B cell (primary cell): ENCODE data around the gene ZNF771. TPM values are rescaled to one million over a fixed set of nuclear protein-coding genes. Genes with fewer than 3 reads are reported as not detected.

Experiments
- ATAC-seq: fragments of 200-7000 bp; cut with Tn5 transposase; one replicate; pipeline ENCODE4 v1.10.0; 2021; ENCODE audit warnings: low read depth, mild to moderate bottlenecking, moderate number of reproducible peaks, moderate library complexity
- CTCF ChIA-PET: fragments of 350-600 bp; sonication (Branson Sonifier 250); formaldehyde crosslinking; loops from one replicate; lab custom pipeline; 2021; ENCODE audit warnings: antibody characterized with exemption, inconsistent platforms; lab: Charles Lee
- POLR2A ChIA-PET: fragments of 350-600 bp; sonication (Branson Sonifier 250); formaldehyde crosslinking; loops from one replicate; lab custom pipeline; 2021; ENCODE audit warnings: antibody characterized with exemption; lab: Charles Lee
- DNase-seq: peaks from one replicate; pipeline ENCODE4 v3.0.0; 2013
- H2AFZ ChIP-seq: 2 replicates; pipeline ENCODE4 v1.6.1; 2012; ENCODE audit warnings: mild to moderate bottlenecking, low read depth, low read length; ENCODE audit not compliant: insufficient read depth, poor library complexity, severe bottlenecking
- H3K27ac ChIP-seq, 2 donors: 1 replicate in 1 of 2; 2 replicates in 1 of 2; pipeline ENCODE4 v1.5.1; 2012 to 2013; ENCODE audit warnings: low read length in 2 of 2, mild to moderate bottlenecking in 2 of 2, moderate library complexity in 1 of 2
- H3K27me3 ChIP-seq, 4 experiments: fragments of 200-600 bp in 1 of 4; sonication (generic) in 1 of 4; replicated peaks in 1 of 4; 1 replicate in 2 of 4; 2 replicates in 2 of 4; pipeline versions ENCODE4 v1.6.1 to v1.7.0; 2013 to 2016; ENCODE audit warnings: low read length in 3 of 4, mild to moderate bottlenecking in 2 of 4, mixed read lengths in 1 of 4, moderate library complexity in 1 of 4; ENCODE audit not compliant: insufficient read depth in 4 of 4, control insufficient read depth in 3 of 4; ENCODE audit errors: control extremely low read depth in 1 of 4
- H3K36me3 ChIP-seq, 2 experiments: replicated peaks in 1 of 2; 1 replicate in 1 of 2; 2 replicates in 1 of 2; pipeline versions ENCODE4 v1.6.1 to v1.7.1; 2013; ENCODE audit warnings: low read length in 1 of 2; ENCODE audit not compliant: insufficient read depth in 2 of 2, control insufficient read depth in 1 of 2; ENCODE audit errors: control extremely low read depth in 1 of 2, extremely low read depth in 1 of 2
- H3K4me1 ChIP-seq, 2 donors: fragments of 200-600 bp in 1 of 2; sonication (generic) in 1 of 2; 1 replicate in 1 of 2; 2 replicates in 1 of 2; pipeline versions ENCODE4 v1.5.1 to v1.6.1; 2013 to 2017; ENCODE audit warnings: low read length in 2 of 2; ENCODE audit not compliant: control insufficient read depth in 2 of 2, insufficient read depth in 2 of 2
- H3K4me2 ChIP-seq: replicated peaks from 2 replicates; pipeline ENCODE3; 2012; ENCODE audit warnings: mild to moderate bottlenecking, low read depth, low read length; ENCODE audit not compliant: poor library complexity, severe bottlenecking
- H3K4me3 ChIP-seq, 5 experiments: fragments of 200-600 bp in 1 of 5; sonication (generic) in 1 of 5; 1 replicate in 3 of 5; 2 replicates in 2 of 5; pipeline versions ENCODE4 v1.5.1 to v1.7.0; 2011 to 2016; ENCODE audit warnings: low read length in 4 of 5, mild to moderate bottlenecking in 4 of 5, low read depth in 2 of 5, control low read depth in 1 of 5, moderate library complexity in 1 of 5; ENCODE audit not compliant: insufficient read depth in 1 of 5; ENCODE audit errors: control extremely low read depth in 1 of 5, extremely low read depth in 1 of 5
- H3K79me2 ChIP-seq: fragments of 200-600 bp; sonication (generic); one replicate; pipeline ENCODE4 v1.6.0; 2016; ENCODE audit warnings: low read length; ENCODE audit not compliant: control insufficient read depth, insufficient read depth
- H3K9ac ChIP-seq: fragments of 200-600 bp; sonication (generic); 2 replicates; pipeline ENCODE4 v1.6.1; 2017; ENCODE audit warnings: mild to moderate bottlenecking, low read length, moderate library complexity
- H3K9me3 ChIP-seq, 3 donors: one replicate each; pipeline versions ENCODE4 v1.6.1 to v1.7.1; 2013; ENCODE audit warnings: low read length in 2 of 3; ENCODE audit not compliant: control insufficient read depth in 2 of 3, insufficient read depth in 1 of 3; ENCODE audit errors: control extremely low read depth in 1 of 3
- H4K20me1 ChIP-seq: 2 replicates; pipeline ENCODE4 v1.6.0; 2012; ENCODE audit warnings: mild to moderate bottlenecking, low read length; ENCODE audit not compliant: insufficient read depth, control insufficient read depth, poor library complexity, severe bottlenecking
- H3K27ac Mint-ChIP-seq: one replicate; pipeline ENCODE4 v1.8.0; 2021; ENCODE audit warnings: mixed read lengths
- H3K27me3 Mint-ChIP-seq: one replicate; pipeline ENCODE4 v1.8.0; 2021; ENCODE audit warnings: mixed read lengths
- H3K4me1 Mint-ChIP-seq: one replicate; pipeline ENCODE4 v1.8.0; 2021; ENCODE audit warnings: mixed read lengths
- H3K4me3 Mint-ChIP-seq: one replicate; pipeline ENCODE4 v1.8.0; 2021; ENCODE audit warnings: mixed read lengths
- H3K9me3 Mint-ChIP-seq: one replicate; pipeline ENCODE4 v1.8.0; 2022; ENCODE audit warnings: mixed read lengths; ENCODE audit not compliant: insufficient read depth
- EZH2 ChIP-seq: IDR thresholded peaks from 2 replicates; pipeline ENCODE4 v1.6.1; 2012; ENCODE audit warnings: borderline replicate concordance, low read depth, mild to moderate bottlenecking, moderate library complexity, low read length; ENCODE audit not compliant: insufficient read depth, poor library complexity, severe bottlenecking
- WGBS: methylation state at CpG from one replicate; pipeline ENCODE4 v1.1.5; 2013; ENCODE audit warnings: missing lambda C conversion rate; ENCODE audit not compliant: insufficient coverage; 5-methylcytosine and 5-hydroxymethylcytosine counted together
- intact Hi-C: fragments of 100-400 bp; cut with micrococcal nuclease; formaldehyde crosslinking; loops from one replicate; pipeline ENCODE4 v1.10.0; 2022
- polyA plus RNA-seq: library from polyadenylated mRNA; depleted of rRNA; stranded (reverse); fragments of >200 nt; gene quantifications from 2 replicates; pipeline ENCODE4 v1.2.3, GENCODE V29; 2012
- total RNA-seq, 2 donors: library from RNA; stranded (reverse); fragments of 120-200 nt in 1 of 2; gene quantifications; 1 replicate in 1 of 2; 2 replicates in 1 of 2; pipeline versions ENCODE4 v1.2.3 to v1.2.4, GENCODE V29; 2013 to 2022
- TF ChIP-seq, protein P1 (sequence below): fragments of 200-600 bp; IDR thresholded peaks from one replicate; pipeline ENCODE4 v1.8.0; 2022; ENCODE audit warnings: antibody characterized with exemption, mild to moderate bottlenecking

Gene ZNF771
- total and polyA plus RNA-seq, 2 donors (not counting 1 experiment from before 2014, with no cell fraction given) = 4.1 to 6.6 TPM

DNA sequence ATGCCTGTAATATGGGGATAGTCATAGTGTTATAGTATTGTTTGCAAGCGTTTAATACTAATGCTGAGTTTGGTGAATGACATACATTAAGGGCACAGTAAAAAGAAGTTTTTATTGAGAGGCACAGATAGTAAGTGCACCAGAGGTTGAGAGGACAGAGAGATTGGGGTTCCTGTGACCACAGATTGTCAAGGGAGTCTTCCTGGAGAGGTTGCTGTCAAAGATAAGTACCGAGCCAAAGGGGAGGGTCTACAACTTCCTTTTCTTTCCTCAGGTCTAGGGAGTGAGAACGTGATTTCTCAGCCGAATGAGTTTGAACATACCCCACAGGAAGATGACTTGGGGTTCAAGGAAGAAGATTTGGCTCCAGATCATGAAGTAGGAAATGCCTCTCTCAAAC is 10.3 kb upstream of the ZNF771 start:
- H4K20me1 ChIP-seq = peaks cover 25% of the 10 kb centered on the region
- intact Hi-C loops = loop anchor here (10.0 kb wide), 1 partner anchor 532 kb away; the partner anchor contains the start of gene CDIPT
- H3K4me1 Mint-ChIP-seq = peaks cover 30% of the 10 kb centered on the region
- H3K9me3 Mint-ChIP-seq = no peaks in the 10 kb centered on the region
- ChIA-PET POLR2A (interaction anchor here (1.4 to 4.7 kb wide), 2 partner anchors 10 to 15 kb away, joined by 4 to 51 read pairs; partner anchors contain the start of genes SEPTIN1 and ZNF771), CTCF (interaction anchor here (0.7 to 5.0 kb wide), 2 partner anchors 12 to 201 kb away, joined by 3 to 65 read pairs; partner anchors contain the start of gene ZNF771)
- peaks cover 16 to 39% of the 10 kb centered on the region in 2 donors for H3K4me1 ChIP-seq
- TF ChIP-seq, protein P1, sequence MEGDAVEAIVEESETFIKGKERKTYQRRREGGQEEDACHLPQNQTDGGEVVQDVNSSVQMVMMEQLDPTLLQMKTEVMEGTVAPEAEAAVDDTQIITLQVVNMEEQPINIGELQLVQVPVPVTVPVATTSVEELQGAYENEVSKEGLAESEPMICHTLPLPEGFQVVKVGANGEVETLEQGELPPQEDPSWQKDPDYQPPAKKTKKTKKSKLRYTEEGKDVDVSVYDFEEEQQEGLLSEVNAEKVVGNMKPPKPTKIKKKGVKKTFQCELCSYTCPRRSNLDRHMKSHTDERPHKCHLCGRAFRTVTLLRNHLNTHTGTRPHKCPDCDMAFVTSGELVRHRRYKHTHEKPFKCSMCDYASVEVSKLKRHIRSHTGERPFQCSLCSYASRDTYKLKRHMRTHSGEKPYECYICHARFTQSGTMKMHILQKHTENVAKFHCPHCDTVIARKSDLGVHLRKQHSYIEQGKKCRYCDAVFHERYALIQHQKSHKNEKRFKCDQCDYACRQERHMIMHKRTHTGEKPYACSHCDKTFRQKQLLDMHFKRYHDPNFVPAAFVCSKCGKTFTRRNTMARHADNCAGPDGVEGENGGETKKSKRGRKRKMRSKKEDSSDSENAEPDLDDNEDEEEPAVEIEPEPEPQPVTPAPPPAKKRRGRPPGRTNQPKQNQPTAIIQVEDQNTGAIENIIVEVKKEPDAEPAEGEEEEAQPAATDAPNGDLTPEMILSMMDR = no peak
- TF ChIP-seq EZH2 = no peak
- DNase-seq = no peak
- H3K4me2 ChIP-seq = no peak overlapping the region
- 100% methylated on average over 1 of the region's 4 CpGs for WGBS
- peaks cover 0 to 16% of the 10 kb centered on the region in 2 experiments for H3K36me3 ChIP-seq
- H3K79me2 ChIP-seq = peaks cover 30% of the 10 kb centered on the region
- no peak overlapping the region for H3K4me3 ChIP-seq
- H3K9me3 ChIP-seq = no peaks in the 10 kb centered on the region
- ATAC-seq = no peak
- H3K27me3 Mint-ChIP-seq = peaks cover 4% of the 10 kb centered on the region
- H3K27ac Mint-ChIP-seq = no peak overlapping the region
- H3K27me3 ChIP-seq = no peaks in the 10 kb centered on the region
- H3K27ac ChIP-seq = no peak overlapping the region
- no peak overlapping the region for H3K9ac ChIP-seq
- H3K4me3 Mint-ChIP-seq = peak overlapping the region; percentile 59
- H2AFZ ChIP-seq = no peak overlapping the region
